ENCODE data around the gene ZNF837.

Gene ZNF837

DNA sequence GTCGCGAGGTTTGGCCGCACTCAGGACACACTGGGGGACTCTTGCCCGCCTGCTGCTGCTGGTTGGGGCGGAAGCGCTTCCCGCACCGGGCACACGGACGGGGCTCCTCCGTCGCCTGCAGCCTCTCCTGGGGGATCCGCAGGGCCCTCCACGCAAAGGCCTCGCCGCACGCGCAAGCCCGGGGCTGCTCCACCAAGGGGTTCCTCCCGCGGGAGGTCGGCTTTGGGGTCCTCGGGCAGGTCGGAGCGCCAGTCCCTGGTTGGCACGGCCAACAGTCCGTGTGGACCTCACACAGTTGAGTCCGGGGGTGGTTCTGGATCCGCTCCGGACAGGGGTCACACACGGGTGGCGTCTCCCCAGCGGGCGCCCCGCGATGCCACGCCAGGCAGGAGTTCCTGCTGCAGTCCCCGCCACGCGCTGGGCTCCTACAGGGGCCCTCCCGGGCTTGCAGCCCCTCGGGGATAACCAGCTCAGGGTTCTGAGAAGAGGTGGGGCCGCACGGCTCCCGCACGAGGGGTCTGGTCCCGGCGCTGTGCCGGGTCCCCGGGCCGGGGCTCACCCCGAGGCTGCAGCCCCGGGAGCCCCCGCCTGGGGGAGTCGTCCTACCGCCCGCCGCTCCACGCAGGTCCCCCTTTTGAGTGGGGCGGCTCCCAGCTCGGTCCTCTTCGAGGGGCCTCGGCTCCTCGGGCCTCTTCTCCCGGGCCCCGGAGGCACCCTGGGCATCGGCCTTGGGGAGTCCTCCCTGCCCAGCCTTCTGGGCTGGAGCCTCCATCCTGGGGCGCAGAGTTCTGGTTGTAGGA is 12.1 kb downstream of the ZNF837 start:
- no peak overlapping the region for H3K4me3 ChIP-seq (ENCODE audit: low read depth, low read length)
- TF ChIP-seq CTCF (IDR thresholded peaks at IDR 0.05; ENCODE audit: low read depth, low read length): no peak
- DNase-seq (ENCODE audit: low read depth, low spot score): no peak
- in situ Hi-C loops (cut with HindIII; ENCODE audit: low sequenced_read_pairs): no loop called here

GRCh38 chr19:58367698-58368454 is 13.0 kb downstream of the ZNF837 start:
- in situ Hi-C loops (cut with HindIII; ENCODE audit: low sequenced_read_pairs): no loop called here
- DNase-seq (ENCODE audit: low read depth, low spot score): no peak
- H3K4me3 ChIP-seq (ENCODE audit: low read depth, low read length): no peak overlapping the region
- TF ChIP-seq CTCF (IDR thresholded peaks at IDR 0.05; ENCODE audit: low read depth, low read length): no peak

DNA sequence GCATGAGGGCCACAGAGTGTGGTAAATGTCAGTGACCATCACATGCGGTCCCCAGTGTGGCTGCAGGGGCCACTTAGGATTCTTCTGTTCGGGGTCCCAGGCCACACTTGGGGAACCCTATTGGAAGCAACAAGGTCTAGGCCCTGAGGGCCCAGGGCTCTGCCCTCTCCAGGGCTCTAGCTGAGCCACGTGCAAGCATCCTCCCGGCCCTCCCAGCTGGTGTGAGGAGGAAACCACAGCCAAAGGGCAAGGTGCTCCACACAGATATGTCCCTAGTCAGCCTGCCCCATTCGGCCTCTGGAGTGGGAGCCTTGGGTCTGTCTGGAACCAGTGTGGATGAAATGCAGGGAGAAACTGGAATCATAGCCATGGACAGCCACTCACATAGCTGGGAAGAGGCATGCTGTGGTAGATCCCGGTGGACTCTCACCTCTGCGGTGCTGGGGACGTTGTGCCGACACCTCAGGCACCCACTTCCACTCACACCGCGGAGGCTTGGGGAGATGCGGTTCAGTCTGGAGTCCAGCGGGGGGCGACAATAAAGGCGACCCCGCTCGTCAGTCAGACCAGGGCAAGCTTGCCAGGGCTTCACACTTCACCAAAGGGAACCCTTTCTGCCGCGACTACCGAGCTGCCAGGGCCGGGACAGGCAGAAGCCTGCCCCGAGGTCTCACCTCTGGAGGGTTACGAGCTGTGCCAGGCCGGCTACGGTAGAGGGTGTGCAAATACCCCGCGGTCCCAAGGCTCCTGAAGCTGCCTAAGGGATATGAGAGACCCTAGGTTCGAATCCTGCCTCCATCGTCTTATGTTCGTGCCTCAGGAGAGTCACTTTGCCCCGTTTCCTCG is 14.0 kb downstream of the ZNF837 start:
- no peak for DNase-seq (ENCODE audit: low read depth, low spot score)
- H3K4me3 ChIP-seq (ENCODE audit: low read depth, low read length): no peak overlapping the region
- no peak for TF ChIP-seq CTCF (IDR thresholded peaks at IDR 0.05; ENCODE audit: low read depth, low read length)
- in situ Hi-C loops (cut with HindIII; ENCODE audit: low sequenced_read_pairs): no loop called here

- in situ Hi-C loops (cut with HindIII; ENCODE audit: low sequenced_read_pairs): no loop called here
- DNase-seq (ENCODE audit: low read depth, low spot score): no peak
- no peak overlapping the region for H3K4me3 ChIP-seq (ENCODE audit: low read depth, low read length)
- no peak for TF ChIP-seq CTCF (IDR thresholded peaks at IDR 0.05; ENCODE audit: low read depth, low read length)
These were observed 16.7 kb downstream of the ZNF837 start for GRCh38 chr19:58364146-58364545.

DNA sequence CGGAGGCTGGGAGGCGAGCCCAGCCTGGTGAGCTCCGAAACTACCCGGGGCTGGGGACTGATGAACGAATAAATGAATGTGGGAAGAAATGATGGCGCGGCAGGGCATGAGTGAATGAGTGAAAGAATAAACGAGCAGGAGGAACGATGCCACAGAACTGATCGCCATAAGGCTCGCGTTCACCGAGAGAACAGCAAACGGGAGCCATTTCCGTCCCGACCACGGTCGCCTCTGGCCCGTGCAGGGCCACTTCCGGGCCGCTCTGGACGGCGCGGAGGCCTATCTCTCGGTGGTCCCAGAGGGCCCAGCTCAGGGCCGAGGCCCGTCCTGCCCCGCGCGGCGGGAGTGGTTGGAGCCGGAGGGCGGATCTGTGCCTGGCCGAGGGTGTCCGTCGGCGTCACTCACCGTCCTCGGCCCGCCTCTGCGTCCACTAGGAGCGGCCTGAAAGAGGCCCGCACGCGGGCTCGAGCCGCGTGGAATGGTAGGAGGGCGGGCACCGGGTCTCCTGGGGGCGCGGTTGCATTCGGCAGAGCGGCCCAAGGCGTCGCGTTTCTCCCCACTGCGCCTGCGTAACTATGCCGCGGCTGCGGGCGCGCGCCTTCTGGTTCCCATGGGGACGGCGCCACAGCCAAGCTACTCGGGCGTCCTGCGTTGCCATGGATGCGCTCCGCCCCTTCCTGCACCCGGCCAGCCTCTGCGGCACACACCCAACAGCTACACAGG is 18.4 kb downstream of the ZNF837 start, which contains the start of gene ZNF497:
ZNF497 (minus strand) TSS at position 480 of the 723 bp plus-strand sequence. CDS start 5,116 bp downstream, outside the sequence.
- in situ Hi-C loops (cut with HindIII; ENCODE audit: low sequenced_read_pairs): no loop called here
- H3K4me3 ChIP-seq (ENCODE audit: low read depth, low read length): peak within 1 kb of the TSS; percentile 73
- TF ChIP-seq CTCF (IDR thresholded peaks at IDR 0.05; ENCODE audit: low read depth, low read length): no peak
- peak; percentile 97 for DNase-seq (ENCODE audit: low read depth, low spot score)

- H3K4me3 ChIP-seq (ENCODE audit: low read depth, low read length): peak overlapping the region; percentile 73
- TF ChIP-seq CTCF (IDR thresholded peaks at IDR 0.05; ENCODE audit: low read depth, low read length): no peak
- in situ Hi-C loops (cut with HindIII; ENCODE audit: low sequenced_read_pairs): no loop called here
- no peak for DNase-seq (ENCODE audit: low read depth, low spot score)
These were observed 18.9 kb downstream of the ZNF837 start for GRCh38 chr19:58361900-58362271.
